Ascending aorta (tissue), 2 donors: ENCODE data around the gene KIF1A. TPM values are rescaled to one million over a fixed set of nuclear protein-coding genes. Genes with fewer than 3 reads are reported as not detected.

ENCODE experiments used
- DNase-seq, 2 donors: peaks; one replicate each; pipeline ENCODE4 v3.0.0-alpha.2; 2019; ENCODE audit warnings: low spot score in 2 of 2
- H3K27ac ChIP-seq, 2 donors: fragments of 200-600 bp; sonication (generic); one replicate each; pipeline ENCODE4 v1.5.1; 2016 to 2017; ENCODE audit warnings: mild to moderate bottlenecking in 1 of 2
- H3K27me3 ChIP-seq: fragments of 200-600 bp; sonication (generic); one replicate; pipeline ENCODE4 v1.5.1; 2017
- H3K36me3 ChIP-seq, 2 donors: fragments of 200-600 bp; sonication (generic); one replicate each; pipeline ENCODE4 v1.5.1; 2016
- H3K4me1 ChIP-seq, 2 donors: fragments of 200-600 bp; sonication (generic); one replicate each; pipeline ENCODE4 v1.5.1; 2016 to 2017; ENCODE audit warnings: mild to moderate bottlenecking in 1 of 2
- H3K4me3 ChIP-seq, 2 donors: fragments of 200-600 bp; sonication (generic); one replicate each; pipeline ENCODE4 v1.5.1; 2016 to 2017; ENCODE audit warnings: mild to moderate bottlenecking in 1 of 2
- H3K9me3 ChIP-seq, 2 donors: fragments of 200-600 bp; sonication (generic); one replicate each; pipeline ENCODE4 v1.5.1; 2016
- intact Hi-C: fragments of 100-400 bp; cut with DNase I; formaldehyde crosslinking; loops from one replicate; pipeline ENCODE4 v1.15.1; 2023
- total RNA-seq: library from RNA; depleted of rRNA; stranded (reverse); fragments of >200 nt; gene quantifications from one replicate; pipeline ENCODE4 v1.1.0, GENCODE V29; 2016
- TF ChIP-seq, protein P1 (sequence below), 3 experiments: fragments of 200-600 bp in 2 of 3; fragments of 450-650 bp in 1 of 3; sonication (generic) in 2 of 3; IDR thresholded peaks; one replicate each; pipeline ENCODE4 v1.5.1; 2016 to 2019; ENCODE audit warnings: antibody characterized with exemption in 3 of 3, mild to moderate bottlenecking in 1 of 3, moderate library complexity in 1 of 3

Gene KIF1A
- total RNA-seq, 1 donor from 2014 or later, result 0.11 TPM

DNA sequence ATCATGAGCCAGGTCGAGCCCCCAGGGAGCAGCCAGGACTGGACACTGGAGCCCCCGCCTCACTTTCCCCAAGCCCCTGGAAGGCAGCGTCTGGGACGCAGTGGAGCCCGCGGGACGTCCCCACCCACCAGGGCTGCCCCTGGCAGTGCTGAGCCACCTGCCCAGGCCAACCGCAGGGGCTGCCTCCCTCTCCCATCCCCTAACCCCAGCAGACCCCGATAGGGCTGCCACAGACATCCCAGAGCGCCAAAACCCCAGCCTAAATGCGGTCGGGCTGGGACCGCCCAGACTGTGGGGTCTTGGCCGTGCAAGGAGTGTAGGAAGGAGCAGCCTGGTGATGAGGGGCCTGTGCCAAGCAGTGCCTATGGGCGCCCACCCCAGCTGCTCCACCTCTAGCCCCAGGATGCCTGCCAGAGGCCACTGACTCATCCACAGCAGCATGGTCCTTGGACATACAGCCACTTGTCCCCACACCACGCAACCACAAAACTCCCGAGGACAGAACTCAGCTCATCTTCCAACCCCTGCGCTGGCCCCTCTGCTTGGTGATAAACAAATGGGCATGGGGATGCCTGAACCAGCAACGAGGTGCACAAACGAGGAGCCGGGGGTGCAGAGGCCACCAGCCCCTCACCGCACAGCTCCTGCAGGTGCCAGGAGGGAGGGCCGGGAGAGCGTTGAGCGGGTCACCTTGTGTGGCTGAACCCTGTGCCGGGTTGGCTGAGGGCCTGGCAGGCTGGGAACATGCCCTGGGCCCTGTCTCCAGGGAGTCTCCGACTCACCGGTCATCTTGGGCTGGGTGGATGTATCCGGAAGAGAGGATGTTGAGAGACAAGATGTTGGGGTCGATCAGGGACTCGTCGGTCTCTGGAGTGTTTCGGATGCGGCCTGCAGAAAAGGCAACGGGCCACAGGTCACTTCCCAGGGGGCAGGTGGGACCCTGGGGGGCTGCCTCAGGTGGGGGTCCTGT, 83.5 kb downstream of the KIF1A start:
- intact Hi-C loops, result no loop called here
- H3K4me3 ChIP-seq, result no peak overlapping the region

DNA sequence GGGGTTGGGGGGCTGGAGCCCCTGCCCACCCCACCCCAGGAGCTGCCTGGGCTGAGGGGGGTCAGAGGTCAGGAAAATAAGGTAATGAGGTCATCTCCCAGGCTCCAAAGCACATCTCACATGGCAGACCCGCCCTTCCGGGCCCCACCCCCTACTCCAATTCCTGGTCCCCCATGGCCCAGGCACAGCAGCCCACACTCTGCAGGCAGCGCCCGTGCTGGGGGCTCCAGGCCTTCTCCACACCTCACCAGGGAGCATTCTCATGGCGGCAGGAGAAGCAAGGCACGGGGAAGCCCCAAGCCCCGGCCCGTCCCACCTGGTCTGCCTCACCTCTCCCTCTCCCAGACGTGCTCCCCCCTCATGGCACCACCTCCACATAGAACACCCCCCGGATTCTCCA, 84.5 kb downstream of the KIF1A start:
- Histone ChIP-seq H3K4me1 (no peaks in the 10 kb centered on the region), H3K9me3 (no peaks in the 10 kb centered on the region), H3K27me3 (no peaks in the 10 kb centered on the region), H3K36me3 (no peaks in the 10 kb centered on the region), H3K27ac (no peak overlapping the region), H3K4me3 (no peak overlapping the region)
- no peak for DNase-seq
- intact Hi-C loops, result no loop called here
- TF ChIP-seq, protein P1, sequence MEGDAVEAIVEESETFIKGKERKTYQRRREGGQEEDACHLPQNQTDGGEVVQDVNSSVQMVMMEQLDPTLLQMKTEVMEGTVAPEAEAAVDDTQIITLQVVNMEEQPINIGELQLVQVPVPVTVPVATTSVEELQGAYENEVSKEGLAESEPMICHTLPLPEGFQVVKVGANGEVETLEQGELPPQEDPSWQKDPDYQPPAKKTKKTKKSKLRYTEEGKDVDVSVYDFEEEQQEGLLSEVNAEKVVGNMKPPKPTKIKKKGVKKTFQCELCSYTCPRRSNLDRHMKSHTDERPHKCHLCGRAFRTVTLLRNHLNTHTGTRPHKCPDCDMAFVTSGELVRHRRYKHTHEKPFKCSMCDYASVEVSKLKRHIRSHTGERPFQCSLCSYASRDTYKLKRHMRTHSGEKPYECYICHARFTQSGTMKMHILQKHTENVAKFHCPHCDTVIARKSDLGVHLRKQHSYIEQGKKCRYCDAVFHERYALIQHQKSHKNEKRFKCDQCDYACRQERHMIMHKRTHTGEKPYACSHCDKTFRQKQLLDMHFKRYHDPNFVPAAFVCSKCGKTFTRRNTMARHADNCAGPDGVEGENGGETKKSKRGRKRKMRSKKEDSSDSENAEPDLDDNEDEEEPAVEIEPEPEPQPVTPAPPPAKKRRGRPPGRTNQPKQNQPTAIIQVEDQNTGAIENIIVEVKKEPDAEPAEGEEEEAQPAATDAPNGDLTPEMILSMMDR (IDR thresholded peaks at IDR 0.05), result no peak

More for the DNA sequence above, 83.5 kb downstream of the KIF1A start:
- no peak for DNase-seq
- TF ChIP-seq, protein P1 (IDR thresholded peaks at IDR 0.05), result no peak
- no peaks in the 10 kb centered on the region for H3K27me3 ChIP-seq
- H3K27ac ChIP-seq, result no peak overlapping the region
- H3K9me3 ChIP-seq, result no peaks in the 10 kb centered on the region
- no peaks in the 10 kb centered on the region for H3K4me1 ChIP-seq
- H3K36me3 ChIP-seq, result no peaks in the 10 kb centered on the region

DNA sequence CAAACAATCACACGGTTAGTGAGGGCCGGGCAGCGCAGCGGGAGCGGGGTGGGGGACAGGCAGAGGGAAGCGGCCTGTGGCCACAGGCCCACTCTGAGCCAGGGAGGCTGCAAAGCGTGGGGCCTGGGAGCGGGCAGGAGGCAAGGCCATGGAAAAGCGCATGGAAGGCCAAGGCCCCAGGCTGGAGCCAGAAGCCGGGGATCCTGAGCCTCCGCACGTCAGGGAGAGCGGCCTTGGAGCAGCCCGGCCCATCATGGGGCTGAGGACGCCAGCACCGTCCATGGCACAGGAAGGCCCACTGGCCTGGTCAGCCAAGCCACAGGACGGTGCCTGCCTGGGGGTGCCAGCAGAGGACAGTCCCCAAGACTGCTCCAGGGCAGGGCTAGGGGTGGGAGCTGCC, 85.3 kb downstream of the KIF1A start:
- no peak for DNase-seq
- Histone ChIP-seq H3K27ac (no peak overlapping the region), H3K27me3 (no peaks in the 10 kb centered on the region), H3K4me3 (no peak overlapping the region), H3K4me1 (no peaks in the 10 kb centered on the region), H3K9me3 (no peaks in the 10 kb centered on the region), H3K36me3 (no peaks in the 10 kb centered on the region)
- intact Hi-C loops, result no loop called here
- TF ChIP-seq, protein P1 (IDR thresholded peaks at IDR 0.05), result no peak

DNA sequence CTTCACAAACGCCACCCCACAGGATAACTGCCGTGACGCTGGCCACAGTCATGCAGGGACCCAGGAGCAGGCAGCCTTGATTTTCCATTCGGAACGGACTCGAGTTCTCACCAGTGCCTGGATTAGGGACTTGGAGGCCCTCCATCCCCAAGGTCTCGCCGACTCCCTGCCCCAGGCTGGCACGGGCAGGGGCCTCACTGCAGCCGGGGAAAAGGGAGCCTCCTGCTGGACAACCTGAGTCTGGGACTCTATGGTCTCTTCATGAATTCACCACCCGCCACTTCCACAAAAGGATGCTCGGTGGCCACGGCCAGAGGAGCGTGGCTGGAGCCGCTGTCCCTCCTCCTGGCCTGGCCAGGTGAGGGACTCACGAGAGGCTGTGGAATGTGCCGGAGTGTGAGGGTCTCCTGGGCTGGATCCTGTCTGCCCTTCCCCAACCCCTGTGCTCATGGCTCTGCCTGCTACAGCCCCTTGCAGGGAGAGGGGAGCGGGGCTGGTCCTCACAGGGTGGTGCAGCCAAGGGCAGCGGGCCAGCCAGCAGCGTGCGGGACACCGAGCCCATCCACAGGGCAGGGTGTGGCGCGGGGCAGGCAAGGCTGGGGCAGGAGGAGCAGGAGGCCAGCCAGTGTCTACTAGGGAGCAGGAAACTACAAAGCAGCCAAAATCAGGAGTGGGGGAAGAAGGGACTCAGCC, 86.1 kb downstream of the KIF1A start:
- no peaks in the 10 kb centered on the region for H3K4me1 ChIP-seq
- H3K9me3 ChIP-seq, result no peaks in the 10 kb centered on the region
- H3K4me3 ChIP-seq, result no peak overlapping the region
- TF ChIP-seq, protein P1 (IDR thresholded peaks at IDR 0.05), result no peak
- intact Hi-C loops, result no loop called here
- no peak overlapping the region for H3K27ac ChIP-seq
- no peaks in the 10 kb centered on the region for H3K27me3 ChIP-seq
- DNase-seq, result no peak
- H3K36me3 ChIP-seq, result no peaks in the 10 kb centered on the region

DNA sequence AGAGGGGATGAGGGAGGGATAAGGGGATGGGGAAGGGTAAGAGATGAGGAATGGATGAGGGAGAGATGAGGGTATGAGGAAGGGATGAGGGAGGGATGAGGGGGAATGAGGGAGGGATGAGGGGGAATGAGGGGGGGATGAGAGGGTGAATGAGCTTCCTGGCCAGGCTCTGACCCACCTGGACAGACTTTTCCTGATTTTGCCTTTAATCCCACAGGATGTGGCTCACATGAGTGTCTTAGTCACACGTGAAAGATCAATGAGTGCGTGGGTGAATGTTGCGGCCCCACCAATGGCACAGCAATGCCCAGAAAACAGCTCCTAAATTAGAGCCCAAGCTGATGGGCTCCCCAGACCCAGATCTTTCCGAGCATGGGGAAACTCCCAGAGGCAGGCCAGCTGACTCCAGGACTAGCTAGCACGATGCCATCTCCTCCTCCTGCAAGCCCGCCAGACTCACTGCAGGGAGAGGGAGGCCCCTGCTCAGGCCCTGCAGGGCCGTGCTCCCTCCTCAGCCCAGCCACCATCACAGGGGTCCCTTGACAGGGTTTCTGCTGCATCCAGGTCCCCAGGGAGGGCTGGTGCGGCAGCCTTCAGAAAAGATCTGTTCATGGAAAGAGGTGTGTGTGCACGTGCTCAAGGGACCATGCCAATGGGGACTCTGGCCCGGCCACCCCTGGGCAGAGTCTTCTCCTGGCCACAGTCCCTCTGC, 87.0 kb downstream of the KIF1A start:
- no peak overlapping the region for H3K27ac ChIP-seq
- intact Hi-C loops, result no loop called here
- no peaks in the 10 kb centered on the region for H3K36me3 ChIP-seq
- no peaks in the 10 kb centered on the region for H3K4me1 ChIP-seq
- DNase-seq, result no peak
- no peaks in the 10 kb centered on the region for H3K9me3 ChIP-seq
- H3K4me3 ChIP-seq, result no peak overlapping the region
- H3K27me3 ChIP-seq, result no peaks in the 10 kb centered on the region
- TF ChIP-seq, protein P1 (IDR thresholded peaks at IDR 0.05), result no peak
